ENCODE results near the gene FGFRL1. TPM values are rescaled to one million over a fixed set of nuclear protein-coding genes. Genes with fewer than 3 reads are reported as not detected.

The FGFRL1 gene
- polyA plus RNA-seq, 1 donor from 2014 or later: 0.97 TPM

DNA sequence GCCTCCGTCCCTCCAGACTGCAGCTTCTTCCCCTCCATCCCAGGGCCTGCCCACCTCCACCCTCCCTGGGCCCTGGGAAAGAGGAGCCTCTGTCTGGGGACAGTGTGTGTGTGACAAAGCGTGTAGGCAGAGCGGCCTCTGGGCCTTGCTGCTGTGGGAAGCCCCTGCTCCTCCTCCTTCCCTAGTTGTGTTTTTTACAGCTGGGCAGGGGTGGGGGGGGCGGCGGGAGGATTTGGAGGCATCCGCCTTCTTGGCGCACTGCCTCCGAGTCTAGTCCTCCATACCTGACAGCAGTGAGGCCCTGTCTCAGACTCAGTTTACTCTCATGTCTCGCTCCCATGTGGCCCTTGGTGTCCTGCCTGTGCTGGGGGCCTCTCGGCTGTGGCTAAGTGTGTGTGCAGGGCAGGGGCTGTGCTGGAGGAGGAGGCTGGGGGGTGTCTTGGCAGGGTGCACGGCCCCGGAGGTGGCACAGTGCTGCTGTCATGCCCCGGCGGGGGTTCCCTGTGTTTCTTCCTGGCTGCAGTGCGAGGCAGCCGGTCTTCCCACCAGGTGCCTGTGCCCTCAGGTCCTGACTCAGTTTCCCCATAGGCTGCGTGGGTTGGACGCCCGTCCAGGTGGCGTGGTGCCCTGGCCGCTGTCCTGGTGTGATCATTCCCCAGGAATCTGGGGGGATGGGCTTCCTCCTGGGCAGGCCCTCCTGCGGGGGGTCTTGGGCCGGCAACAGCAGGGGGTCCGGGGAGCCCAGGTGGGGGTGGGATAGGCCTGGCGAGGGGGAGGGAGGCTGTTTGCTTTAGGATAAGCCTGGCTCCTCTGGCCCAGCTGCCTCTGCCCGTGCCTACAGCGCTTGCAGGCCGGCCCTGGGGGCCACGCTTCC is 7.0 kb downstream of the FGFRL1 start:
- Histone ChIP-seq H3K36me3 (ENCODE audit: insufficient read depth, low read length) (no peaks in the 10 kb centered on the region), H3K9me3 (ENCODE audit: low read length) (no peaks in the 10 kb centered on the region), H3K4me3 (ENCODE audit: low read length) (no peak overlapping the region), H3K4me2 (ENCODE audit: low read length) (no peak overlapping the region), H3K9me2 (ENCODE audit: insufficient read depth, low read length) (no peaks in the 10 kb centered on the region), H3K27me3 (ENCODE audit: insufficient read depth, low read depth, low read length) (no peaks in the 10 kb centered on the region), H2AFZ (ENCODE audit: low read depth, low read length) (no peak overlapping the region), H4K20me1 (ENCODE audit: insufficient read depth) (no peaks in the 10 kb centered on the region), H3F3A (ENCODE audit: insufficient read depth, low read length, poor library complexity, severe bottlenecking) (no peaks in the 10 kb centered on the region), H3K9ac (ENCODE audit: low read length) (no peak overlapping the region), H3K27ac (ENCODE audit: low read length) (no peak overlapping the region), H3K79me2 (replicated peaks; ENCODE audit: insufficient read depth, low read length) (peaks cover 4% of the 10 kb centered on the region)
- TF ChIP-seq TAF1 (IDR thresholded peaks at IDR 0.05; ENCODE audit: low read depth) (no peak), REST (IDR thresholded peaks at IDR 0.05; ENCODE audit: borderline replicate concordance) (no peak), EZH2 (IDR thresholded peaks at IDR 0.05; ENCODE audit: borderline replicate concordance, insufficient read depth, low read length, poor library complexity, severe bottlenecking) (no peak), EP300 (conservative IDR thresholded peaks at IDR 0.05; ENCODE audit: poor library complexity, severe bottlenecking) (no peak), SMC3 (conservative IDR thresholded peaks at IDR 0.05; ENCODE audit: poor library complexity) (no peak), MXI1 (conservative IDR thresholded peaks at IDR 0.05; ENCODE audit: poor library complexity, severe bottlenecking) (no peak), RAD21 (conservative IDR thresholded peaks at IDR 0.05) (no peak), POLR2AphosphoS5 (IDR thresholded peaks at IDR 0.05) (no peak), CTCF (IDR thresholded peaks at IDR 0.05; ENCODE audit: poor library complexity, severe bottlenecking) (no peak)

DNA sequence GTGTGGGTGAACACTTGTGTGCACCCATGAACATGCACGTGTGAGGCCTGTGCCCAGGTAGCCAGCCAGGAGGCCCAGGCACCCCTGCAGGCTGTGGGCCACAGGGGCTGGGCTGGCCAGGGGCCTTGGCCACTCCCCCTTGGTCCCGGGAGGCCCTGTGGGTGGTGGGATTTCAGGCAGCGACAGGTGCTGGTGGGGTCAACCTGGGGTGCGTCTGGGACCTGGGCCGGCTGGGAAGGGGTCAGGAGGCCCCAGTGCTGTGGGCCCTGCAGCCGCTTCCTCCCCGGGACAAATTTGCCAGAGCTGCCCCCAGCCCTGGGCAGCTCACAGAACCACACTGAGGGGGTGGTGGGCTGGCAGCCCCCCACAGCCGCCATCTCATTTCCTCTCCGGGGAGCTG is 7.9 kb downstream of the FGFRL1 start:
- TF ChIP-seq SMC3 (conservative IDR thresholded peaks at IDR 0.05; ENCODE audit: poor library complexity) (no peak), EP300 (conservative IDR thresholded peaks at IDR 0.05; ENCODE audit: poor library complexity, severe bottlenecking) (no peak), POLR2AphosphoS5 (IDR thresholded peaks at IDR 0.05) (no peak), RAD21 (conservative IDR thresholded peaks at IDR 0.05) (no peak), CTCF (IDR thresholded peaks at IDR 0.05; ENCODE audit: poor library complexity, severe bottlenecking) (no peak), MXI1 (conservative IDR thresholded peaks at IDR 0.05; ENCODE audit: poor library complexity, severe bottlenecking) (no peak), TAF1 (IDR thresholded peaks at IDR 0.05; ENCODE audit: low read depth) (no peak), REST (IDR thresholded peaks at IDR 0.05; ENCODE audit: borderline replicate concordance) (no peak), EZH2 (IDR thresholded peaks at IDR 0.05; ENCODE audit: borderline replicate concordance, insufficient read depth, low read length, poor library complexity, severe bottlenecking) (no peak)
- Histone ChIP-seq H3K4me2 (ENCODE audit: low read length) (no peak overlapping the region), H2AFZ (ENCODE audit: low read depth, low read length) (no peak overlapping the region), H3K79me2 (replicated peaks; ENCODE audit: insufficient read depth, low read length) (peaks cover 4% of the 10 kb centered on the region), H4K20me1 (ENCODE audit: insufficient read depth) (no peaks in the 10 kb centered on the region), H3K9me3 (ENCODE audit: low read length) (no peaks in the 10 kb centered on the region), H3K9me2 (ENCODE audit: insufficient read depth, low read length) (no peaks in the 10 kb centered on the region), H3K9ac (ENCODE audit: low read length) (no peak overlapping the region), H3K4me3 (ENCODE audit: low read length) (no peak overlapping the region), H3K27me3 (ENCODE audit: insufficient read depth, low read depth, low read length) (no peaks in the 10 kb centered on the region), H3K27ac (ENCODE audit: low read length) (no peak overlapping the region), H3F3A (ENCODE audit: insufficient read depth, low read length, poor library complexity, severe bottlenecking) (no peaks in the 10 kb centered on the region), H3K36me3 (ENCODE audit: insufficient read depth, low read length) (no peaks in the 10 kb centered on the region)

Data from neural cell (in vitro differentiated cells).